HG03457 (cell line): Measurements from ENCODE around the gene MKNK1.
"Not testable (repeated sequence)": the region's sequence is repeated elsewhere in the genome, so short reads cannot be mapped to it uniquely, and the experiment has no call there.

Experiments used
- ATAC-seq: cut with Tn5 transposase; IDR thresholded peaks from one replicate; pipeline ENCODE4 v1.9.1; 2021; ENCODE audit warnings: moderate number of reproducible peaks; ENCODE audit not compliant: unreplicated experiment

MKNK1 gene

DNA sequence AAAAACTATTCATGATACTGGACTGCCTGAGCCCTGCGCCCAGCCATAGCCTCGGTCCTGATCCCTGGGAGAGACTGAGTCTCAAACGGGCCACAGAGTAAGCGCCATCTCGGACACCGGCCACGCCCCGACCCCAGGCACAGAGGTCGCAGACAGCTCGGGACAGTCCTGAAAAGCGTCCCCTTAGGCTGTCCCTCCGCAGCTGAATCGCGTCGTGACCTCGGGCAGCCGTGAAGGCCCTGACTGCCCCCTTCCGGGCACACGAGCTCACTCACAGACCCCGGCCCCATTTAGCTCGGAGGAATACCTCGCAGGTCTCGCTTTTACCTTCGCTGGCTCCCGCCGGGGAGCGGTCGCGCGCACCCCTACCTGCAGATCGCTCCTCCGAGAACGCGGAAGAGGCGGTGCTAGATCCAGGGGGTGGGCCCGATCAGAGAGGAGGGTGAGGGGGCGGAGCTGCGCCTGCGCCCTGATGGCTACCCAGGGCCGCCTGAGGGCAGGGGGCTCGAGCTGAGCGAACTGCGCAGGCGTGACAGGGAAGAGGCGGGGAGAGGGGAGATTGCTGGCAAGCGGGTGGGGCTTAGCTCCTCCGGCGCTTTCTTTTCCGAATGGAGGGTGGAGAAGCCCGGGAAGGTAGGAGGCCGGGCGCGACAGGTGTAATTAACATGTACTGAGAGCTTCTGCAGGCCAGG is at the start of gene MKNK1:
Gene MKNK1 (minus strand): TSS at position 411 of the 692 bp plus-strand sequence. CDS start 20,941 bp downstream, outside the sequence.
- ATAC-seq = peak; percentile 84

DNA sequence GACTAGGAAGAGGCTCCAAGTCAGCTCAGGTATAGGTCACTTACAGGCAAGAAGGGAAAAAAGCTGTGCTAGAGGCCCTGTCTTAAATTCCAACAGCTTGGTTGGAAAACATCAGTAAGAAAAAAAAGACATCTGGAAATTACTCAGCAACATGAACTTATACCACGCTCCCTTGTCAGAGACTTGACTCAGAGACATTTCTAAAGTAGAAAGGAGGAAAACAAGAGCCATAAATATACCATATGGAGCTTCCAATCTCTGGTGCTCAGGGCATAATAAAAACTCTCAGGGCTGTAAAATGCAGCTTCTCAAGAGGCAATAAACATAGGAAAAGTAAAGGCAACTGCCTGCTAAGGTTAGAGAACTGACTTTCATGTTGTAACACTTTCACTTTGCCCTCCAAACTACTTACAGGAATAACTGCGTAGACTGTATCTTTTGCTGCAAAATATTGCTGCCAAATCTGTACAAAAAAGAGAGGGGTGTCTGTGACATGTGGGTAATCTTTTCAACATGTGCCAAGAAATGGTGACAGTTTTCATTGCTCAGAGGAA is 49.4 kb upstream of the MKNK1 start:
- no peak for ATAC-seq

- ATAC-seq = no peak
These were observed 48.4 kb upstream of the MKNK1 start for GRCh38 chr1:46652321-46653100.

DNA sequence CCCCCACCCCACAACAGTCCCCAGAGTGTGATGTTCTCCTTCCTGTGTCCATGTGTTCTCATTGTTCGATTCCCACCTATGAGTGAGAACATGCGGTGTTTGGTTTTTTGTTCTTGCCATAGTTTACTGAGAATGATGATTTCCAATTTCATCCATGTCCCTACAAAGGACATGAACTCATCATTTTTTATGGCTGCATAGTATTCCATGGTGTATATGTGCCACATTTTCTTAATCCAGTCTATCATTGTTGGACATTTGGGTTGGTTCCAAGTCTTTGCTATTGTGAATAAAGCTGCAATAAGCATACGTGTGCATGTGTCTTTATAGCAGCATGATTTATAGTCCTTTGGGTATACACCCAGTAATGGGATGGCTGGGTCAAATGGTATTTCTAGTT is 47.1 kb upstream of the MKNK1 start:
- ATAC-seq = not testable (repeated sequence)

GRCh38 chr1:46650491-46650890 is 46.4 kb upstream of the MKNK1 start:
- ATAC-seq = no peak

GRCh38 chr1:46649764-46650163 is 45.7 kb upstream of the MKNK1 start:
- ATAC-seq = no peak

- no peak for ATAC-seq
These were observed 43.5 kb upstream of the MKNK1 start for GRCh38 chr1:46647611-46648010.

DNA sequence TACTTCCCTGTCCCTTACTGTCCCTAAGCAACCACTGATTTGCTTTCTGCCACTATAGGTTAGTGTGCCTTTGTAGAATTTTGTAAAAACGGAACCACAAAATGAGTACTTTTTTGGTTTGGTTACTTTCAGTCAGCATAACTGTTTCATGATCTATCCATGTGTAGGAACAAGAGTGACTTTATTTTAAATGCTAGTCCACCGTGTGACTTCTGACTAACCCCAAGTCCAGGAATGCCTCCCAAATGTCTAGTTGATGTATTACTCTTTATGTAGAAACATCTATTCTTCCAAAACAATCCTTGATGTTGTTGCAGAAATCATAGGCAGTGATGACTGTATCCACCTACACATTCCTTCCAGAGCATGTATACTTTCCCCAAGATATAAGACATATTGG is 42.8 kb upstream of the MKNK1 start:
- ATAC-seq = no peak

DNA sequence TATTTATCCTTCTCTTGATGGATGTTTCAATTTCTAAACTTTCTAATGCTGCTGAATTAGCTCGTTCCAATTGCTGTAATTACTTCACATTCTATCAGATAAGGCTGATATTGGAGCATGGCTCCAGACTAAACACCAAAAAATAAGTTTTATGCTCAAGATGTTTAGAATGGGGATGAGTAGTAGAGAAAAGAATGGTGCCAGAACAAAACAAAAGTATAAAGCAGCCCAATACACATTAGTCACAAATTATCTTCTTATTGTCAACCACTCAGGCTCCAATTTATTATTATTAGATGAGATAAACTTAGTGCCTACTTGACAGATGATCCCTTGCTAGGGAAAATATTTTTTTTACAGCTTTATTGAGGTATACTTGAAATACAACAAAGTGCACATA is 42.3 kb upstream of the MKNK1 start:
- no peak for ATAC-seq

DNA sequence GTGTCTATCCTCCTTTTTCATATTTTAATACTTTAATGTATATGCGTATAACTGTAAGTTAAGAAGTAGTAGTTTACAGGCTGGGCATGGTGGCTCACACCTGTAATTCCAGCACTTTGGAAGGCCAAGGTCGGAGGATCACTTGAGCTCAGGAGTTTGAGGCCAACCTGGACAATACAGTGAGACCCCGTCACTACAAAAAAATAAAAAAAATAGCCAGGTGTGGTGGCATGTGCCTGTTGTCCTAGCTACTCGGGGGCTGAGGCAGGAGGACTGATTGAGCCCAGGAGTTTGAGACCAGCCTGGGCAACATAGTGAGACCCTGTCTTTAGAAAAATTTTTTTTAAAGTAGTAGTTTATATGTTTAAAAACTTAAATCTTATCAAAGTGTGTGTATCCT is 41.7 kb upstream of the MKNK1 start:
- no peak for ATAC-seq

DNA sequence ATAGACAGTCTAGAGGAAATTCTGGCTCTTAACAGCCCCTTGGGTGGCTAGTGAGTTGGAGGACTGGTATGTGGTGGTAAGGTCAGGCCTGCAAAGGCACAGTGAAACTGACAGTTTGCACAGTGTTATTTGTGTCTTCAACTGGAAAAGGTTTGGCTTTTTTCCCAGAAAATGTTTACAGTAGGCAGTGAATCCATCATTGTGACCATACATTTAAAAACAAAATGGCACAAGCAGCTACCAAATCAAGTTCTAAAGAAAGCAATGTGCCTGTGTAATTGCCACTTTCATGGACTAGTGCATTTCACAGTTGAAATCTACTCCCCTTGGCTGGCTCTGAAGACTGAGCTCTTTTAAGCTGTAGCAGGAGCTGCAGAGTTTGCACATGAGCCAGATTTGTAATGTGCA is 39.3 kb upstream of the MKNK1 start:
- no peak for ATAC-seq

DNA sequence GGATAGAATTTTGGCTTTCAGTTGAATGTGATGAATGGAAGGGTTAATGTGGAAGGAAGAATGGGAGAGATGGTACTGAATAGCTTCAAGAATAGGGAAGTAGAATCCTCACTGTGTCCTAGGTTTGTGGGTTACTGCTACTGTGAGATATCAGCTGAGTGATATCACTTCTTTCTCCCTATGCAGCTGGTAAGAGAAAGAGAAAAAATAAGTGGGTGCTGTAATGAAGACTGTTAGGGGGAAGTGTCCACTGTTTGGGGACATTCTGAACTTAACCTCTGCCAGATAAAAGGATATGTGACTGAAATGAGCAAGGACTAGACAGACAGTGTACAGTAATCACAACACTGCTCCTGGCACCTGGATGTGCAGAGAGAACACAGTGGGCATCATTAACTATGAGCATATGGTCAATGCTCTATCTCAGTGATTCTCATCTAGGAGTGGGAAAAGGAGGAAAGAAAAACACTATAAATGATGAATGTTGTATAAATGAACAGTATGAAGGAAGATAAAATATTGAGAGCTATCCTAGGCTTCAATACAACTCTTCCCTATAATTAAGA is 38.1 kb upstream of the MKNK1 start:
- no peak for ATAC-seq

GRCh38 chr1:46639547-46639946 is 35.5 kb upstream of the MKNK1 start:
- ATAC-seq = no peak

DNA sequence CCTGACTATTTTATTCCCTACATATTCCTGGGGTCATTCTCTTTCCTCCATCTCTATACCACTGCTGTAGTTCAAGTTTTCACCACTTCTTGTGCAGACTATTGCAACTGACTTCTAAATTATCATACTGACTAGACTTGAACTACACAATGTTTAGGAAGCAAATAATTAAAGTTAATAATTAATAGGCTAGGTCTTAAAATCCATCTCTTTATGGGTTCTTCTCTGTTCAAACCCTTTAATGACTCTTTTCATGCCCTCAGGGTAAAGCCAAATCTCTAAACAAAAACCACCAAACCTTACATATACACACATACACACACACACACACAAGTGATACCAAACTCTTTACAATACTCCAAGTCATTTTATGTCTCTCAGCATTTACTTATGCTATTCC is 34.9 kb upstream of the MKNK1 start:
- ATAC-seq = no peak

DNA sequence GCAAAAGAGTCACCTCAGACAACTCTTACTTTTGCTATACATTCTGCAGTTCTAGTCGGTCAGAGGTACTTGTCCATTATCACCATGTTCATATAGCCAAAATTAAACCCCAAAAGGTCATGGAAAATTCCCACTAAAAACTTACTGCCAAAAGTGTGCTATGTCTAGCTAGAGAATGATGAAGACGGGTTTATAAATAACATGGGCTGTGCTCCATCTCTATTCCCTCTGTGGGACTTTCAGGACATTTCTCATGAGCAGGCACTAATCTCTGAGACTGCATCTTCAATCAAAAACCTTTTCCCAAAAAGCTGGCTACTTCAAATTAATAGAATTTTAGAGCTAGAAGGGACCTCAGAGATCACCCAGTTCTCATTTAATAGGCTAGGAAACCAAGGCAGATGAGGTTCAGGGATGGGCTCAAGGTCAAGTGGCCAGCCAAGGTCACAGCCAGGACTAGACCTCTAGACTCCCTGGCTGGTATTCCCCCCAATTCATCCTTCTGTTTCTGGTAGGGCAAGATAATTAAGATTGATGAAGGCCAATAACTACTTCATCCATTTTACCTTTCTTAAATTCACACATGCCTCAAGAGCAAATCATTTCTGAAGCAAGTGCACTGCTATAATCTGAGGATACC is 33.5 kb upstream of the MKNK1 start:
- no peak for ATAC-seq

DNA sequence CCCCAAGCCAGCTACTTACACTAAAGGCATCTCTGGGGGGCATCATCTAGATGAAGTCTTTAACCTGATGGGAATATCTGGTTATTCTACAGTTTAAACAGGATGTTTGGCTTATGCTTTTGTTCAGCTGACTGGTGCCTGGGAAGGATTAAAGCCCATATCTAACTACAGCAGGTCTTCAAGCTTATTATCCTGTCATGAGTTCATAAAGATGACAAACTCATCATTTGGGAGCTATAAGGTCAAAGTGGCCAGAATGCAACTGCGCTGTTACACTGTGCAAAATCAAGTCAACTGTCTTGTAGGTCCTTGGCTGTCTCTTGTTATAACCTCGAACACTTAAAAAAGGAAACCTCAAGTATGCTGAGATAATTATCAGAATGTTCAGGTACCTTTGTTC is 31.1 kb upstream of the MKNK1 start:
- no peak for ATAC-seq

DNA sequence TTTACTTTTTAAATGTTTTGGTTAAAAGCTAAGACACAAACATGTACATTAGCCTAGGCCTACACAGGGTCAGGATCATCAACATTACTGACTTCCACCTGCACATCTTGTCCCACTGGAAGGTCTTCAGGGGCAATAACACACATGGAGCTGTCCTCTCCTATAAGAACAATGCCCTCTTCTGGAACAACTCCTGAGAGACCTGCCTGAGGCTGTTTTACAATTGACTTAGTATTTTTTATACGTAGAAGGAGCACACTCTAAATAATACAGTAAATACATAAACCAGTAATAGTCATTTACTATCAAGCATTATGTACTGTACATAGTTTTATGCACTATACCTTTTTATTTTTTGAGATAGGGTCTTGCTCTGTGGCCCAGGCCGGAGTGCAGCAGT is 26.7 kb upstream of the MKNK1 start:
- no peak for ATAC-seq

- no peak for ATAC-seq
These were observed 19.9 kb upstream of the MKNK1 start for GRCh38 chr1:46623743-46624644.

GRCh38 chr1:46622344-46622743 is 18.3 kb upstream of the MKNK1 start:
- no peak for ATAC-seq

GRCh38 chr1:46621930-46622329 is 17.9 kb upstream of the MKNK1 start:
- ATAC-seq = no peak
